BJ (cell line): ENCODE measurements around the gene DDX41. TPM values are rescaled to one million over a fixed set of nuclear protein-coding genes. Genes with fewer than 3 reads are reported as not detected.

Experiments used
- CTCF ChIA-PET: fragments of 350-600 bp; formaldehyde crosslinking; extraction: SDS; loops from one replicate; lab custom pipeline; 2021; ENCODE audit warnings: antibody characterized with exemption, inconsistent platforms; lab: Yijun Ruan, JAX
- POLR2A ChIA-PET: fragments of 300-600 bp; sonication (Branson Sonifier 250); formaldehyde crosslinking; extraction: SDS; loops from one replicate; lab custom pipeline; 2021; ENCODE audit warnings: antibody characterized with exemption; lab: Charles Lee
- DNase-seq: peaks from one replicate; pipeline ENCODE4 v3.0.0-alpha.2; 2011; ENCODE audit warnings: low read depth
- H3K27me3 ChIP-seq: 2 replicates; pipeline ENCODE4 v1.6.0; 2011; ENCODE audit warnings: low read length; ENCODE audit not compliant: control insufficient read depth, insufficient read depth
- H3K36me3 ChIP-seq: 2 replicates; pipeline ENCODE4 v1.5.1; 2011; ENCODE audit warnings: low read length; ENCODE audit not compliant: control insufficient read depth, insufficient read depth
- H3K4me3 ChIP-seq: 2 replicates; pipeline ENCODE4 v1.5.1; 2011; ENCODE audit warnings: low read depth, mild to moderate bottlenecking, control low read depth, low read length
- polyA plus RNA-seq: library from polyadenylated mRNA; depleted of rRNA; stranded (reverse); fragments of >200 nt; gene quantifications from 2 replicates; pipeline ENCODE4 v1.2.3, GENCODE V29; 2011
- TF ChIP-seq, protein P1 (sequence below): IDR thresholded peaks from 2 replicates; pipeline ENCODE4 v1.5.1; 2011; ENCODE audit warnings: low read depth, mild to moderate bottlenecking, control low read depth, inconsistent platforms, low read length, moderate library complexity; ENCODE audit not compliant: insufficient read depth

DDX41 gene
- polyA plus RNA-seq, 1 experiment, result 144 TPM

DNA sequence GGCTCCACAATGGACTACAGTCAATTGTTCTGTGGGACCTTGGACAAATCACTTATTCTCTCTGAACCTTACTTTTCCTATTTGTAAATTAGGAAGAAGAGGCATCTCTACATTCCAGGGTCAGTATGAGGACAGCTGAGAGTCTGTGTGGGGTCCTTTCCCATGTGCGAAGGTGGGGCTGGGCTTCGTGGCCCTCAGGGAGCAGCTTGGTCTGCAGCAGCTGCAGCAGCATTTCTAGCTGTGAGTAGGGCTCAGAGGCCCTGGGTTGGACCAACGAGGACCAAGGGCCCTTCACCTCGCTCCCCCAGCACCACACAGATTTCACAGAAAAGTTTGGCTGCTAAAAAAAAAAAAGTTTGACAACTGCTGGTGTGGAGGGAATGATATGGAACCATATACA, 9.4 kb upstream of the DDX41 start:
- CTCF ChIA-PET, result interaction anchor here (1.0 to 2.1 kb wide), 2 partner anchors 9 to 11 kb away, joined by 3 to 8 read pairs; partner anchors contain the start of gene DDX41
- POLR2A ChIA-PET, result no interaction called here
- Histone ChIP-seq H3K4me3 (no peak overlapping the region), H3K36me3 (peaks cover 63% of the 10 kb centered on the region), H3K27me3 (no peaks in the 10 kb centered on the region)
- TF ChIP-seq, protein P1, sequence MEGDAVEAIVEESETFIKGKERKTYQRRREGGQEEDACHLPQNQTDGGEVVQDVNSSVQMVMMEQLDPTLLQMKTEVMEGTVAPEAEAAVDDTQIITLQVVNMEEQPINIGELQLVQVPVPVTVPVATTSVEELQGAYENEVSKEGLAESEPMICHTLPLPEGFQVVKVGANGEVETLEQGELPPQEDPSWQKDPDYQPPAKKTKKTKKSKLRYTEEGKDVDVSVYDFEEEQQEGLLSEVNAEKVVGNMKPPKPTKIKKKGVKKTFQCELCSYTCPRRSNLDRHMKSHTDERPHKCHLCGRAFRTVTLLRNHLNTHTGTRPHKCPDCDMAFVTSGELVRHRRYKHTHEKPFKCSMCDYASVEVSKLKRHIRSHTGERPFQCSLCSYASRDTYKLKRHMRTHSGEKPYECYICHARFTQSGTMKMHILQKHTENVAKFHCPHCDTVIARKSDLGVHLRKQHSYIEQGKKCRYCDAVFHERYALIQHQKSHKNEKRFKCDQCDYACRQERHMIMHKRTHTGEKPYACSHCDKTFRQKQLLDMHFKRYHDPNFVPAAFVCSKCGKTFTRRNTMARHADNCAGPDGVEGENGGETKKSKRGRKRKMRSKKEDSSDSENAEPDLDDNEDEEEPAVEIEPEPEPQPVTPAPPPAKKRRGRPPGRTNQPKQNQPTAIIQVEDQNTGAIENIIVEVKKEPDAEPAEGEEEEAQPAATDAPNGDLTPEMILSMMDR, result no peak
- no peak for DNase-seq

DNA sequence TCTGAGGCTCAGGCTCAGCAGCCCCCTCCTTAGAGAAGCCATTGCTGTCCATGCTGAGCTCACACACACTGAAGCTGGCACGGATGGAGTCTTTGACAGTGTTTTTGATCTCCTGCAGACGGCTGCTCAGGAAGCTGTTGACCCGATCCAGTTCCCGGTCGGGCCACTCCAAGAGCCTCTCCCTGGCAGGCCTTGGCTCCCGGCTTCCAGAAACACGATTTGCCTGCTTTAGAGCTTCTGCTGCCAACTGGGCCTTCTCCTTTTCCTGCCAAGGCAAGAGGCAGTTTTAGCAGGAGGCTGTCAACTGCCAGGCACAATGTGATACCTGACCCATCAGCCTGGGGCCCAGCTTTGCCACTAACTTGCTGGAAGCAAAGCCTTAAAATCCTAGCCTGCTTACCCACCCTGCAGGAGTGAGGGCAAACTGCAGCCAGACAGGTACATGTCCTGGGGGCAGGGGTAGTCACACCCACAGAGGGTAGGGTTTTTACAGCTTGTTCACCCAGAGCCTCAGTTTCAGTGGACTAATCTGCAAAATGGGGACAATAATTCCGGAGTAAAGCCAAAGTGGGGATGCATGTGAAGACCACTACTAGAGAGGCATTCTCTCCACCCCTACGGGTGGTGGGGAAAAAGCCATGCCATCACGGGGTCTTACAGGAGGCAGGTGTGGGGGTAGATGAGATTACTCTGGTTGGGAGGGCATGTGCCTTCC, 8.3 kb upstream of the DDX41 start:
- DNase-seq, result no peak
- peaks cover 56% of the 10 kb centered on the region for H3K36me3 ChIP-seq

DNA sequence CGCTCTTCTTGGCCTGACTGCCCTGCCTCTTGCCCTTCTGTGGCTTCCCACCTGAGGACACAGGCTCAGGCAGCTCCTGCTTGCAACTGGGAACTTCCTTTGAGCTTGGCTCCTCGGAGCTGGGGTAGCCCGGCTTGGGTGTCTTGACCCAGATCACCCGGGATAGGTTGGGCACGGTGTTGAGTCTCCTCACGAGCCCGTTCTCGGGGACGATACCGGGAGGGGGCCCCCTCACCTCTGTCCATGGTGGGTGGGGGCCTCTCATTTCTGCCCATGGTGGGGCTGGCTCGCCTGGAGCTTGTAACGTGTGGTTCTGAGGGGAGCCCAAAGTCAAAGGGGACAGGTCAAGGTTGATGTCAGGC, 7.8 kb upstream of the DDX41 start:
- DNase-seq, result no peak
- ChIA-PET CTCF (interaction anchor here (0.9 to 2.1 kb wide), 2 partner anchors 13 to 135 kb away, joined by 3 to 8 read pairs; no protein-coding TSS in a partner anchor), POLR2A (no interaction called here)
- no peaks in the 10 kb centered on the region for H3K27me3 ChIP-seq
- no peak overlapping the region for H3K4me3 ChIP-seq
- H3K36me3 ChIP-seq, result peaks cover 56% of the 10 kb centered on the region
- TF ChIP-seq, protein P1, result no peak

More for the DNA sequence above, 8.3 kb upstream of the DDX41 start:
- TF ChIP-seq, protein P1, result no peak
- Histone ChIP-seq H3K27me3 (no peaks in the 10 kb centered on the region), H3K4me3 (no peak overlapping the region)
- CTCF ChIA-PET, result interaction anchor here (0.9 to 2.1 kb wide), 3 partner anchors 8 to 135 kb away, joined by 3 to 8 read pairs (median 3); partner anchors contain the start of gene DDX41
- POLR2A ChIA-PET, result no interaction called here

DNA sequence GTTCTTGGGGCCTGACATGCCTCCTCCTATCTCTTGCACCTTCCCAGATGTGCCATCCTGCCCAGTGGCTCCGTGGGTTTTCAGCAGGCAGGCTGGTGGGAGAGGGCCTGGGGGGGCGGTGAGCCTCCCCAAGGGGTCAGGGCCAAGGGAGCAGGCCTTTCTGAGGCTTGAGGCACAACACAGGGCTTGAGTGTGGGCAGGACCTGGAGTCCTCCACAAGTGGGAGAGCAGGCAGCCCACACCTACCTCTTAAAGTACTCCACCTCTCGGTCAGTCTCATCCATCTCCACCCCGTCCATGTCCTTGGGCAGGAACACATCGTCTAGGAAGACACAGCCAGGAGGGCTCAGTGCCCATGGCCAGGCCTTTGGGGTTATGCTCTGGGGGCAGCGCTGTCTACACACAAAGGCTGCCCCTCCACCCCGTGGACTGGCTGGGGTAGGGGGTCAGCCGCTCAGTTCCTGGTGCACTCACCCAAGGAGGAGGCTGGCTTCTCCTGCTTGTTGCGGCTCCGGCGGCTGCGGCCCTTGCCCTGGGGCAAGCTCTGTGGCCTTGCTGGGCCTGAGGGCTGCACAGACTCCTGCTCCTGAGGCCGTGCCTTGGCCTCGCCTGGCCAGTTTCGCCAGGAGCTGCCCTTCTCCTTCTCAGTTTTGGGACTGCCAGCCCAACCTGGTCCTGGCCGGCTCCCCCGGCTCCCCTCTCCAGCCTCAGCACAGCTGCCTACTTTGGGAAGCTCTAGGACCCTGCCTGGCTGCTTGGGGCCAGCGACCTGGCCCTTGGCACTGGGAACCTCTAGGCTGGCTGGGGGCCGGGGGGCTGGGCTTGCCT, 7.2 kb upstream of the DDX41 start:
- DNase-seq, result no peak
- POLR2A ChIA-PET, result no interaction called here
- CTCF ChIA-PET, result no interaction called here
- H3K27me3 ChIP-seq, result no peaks in the 10 kb centered on the region
- H3K36me3 ChIP-seq, result peaks cover 55% of the 10 kb centered on the region
- TF ChIP-seq, protein P1, result no peak
- H3K4me3 ChIP-seq, result no peak overlapping the region

DNA sequence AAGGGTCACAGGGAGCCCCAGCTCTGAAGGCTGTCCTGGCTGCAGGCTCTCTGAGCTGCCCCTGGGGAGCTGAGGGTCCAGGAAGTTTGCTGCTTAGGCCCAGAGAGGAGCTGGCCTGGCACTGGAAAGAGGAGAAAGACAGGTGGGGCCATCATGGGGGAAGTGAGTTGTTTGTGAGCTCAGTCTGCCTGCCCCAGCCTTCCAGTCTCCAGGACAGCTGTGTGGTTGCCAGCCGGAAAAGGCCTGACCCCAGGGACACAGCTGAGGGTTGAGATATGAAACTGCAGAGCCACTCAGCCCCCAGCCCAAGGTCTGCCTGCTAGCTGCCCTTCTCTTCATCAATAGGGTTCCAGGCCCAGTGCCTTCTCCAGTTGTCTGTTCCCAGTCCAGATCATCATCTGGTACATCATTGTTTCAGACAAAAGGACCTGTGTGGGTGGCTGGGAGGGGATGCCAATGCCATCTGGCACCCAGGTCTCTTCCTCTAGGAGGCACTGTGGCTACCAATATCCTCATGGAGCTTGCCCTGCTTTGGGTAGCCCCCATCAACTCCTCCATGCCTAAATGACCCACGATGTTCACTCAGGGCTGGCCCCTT, 4.3 kb upstream of the DDX41 start:
- CTCF ChIA-PET, result interaction anchor here (1.0 to 1.5 kb wide), 2 partner anchors 40 to 80 kb away, joined by 3 read pairs; no protein-coding TSS in a partner anchor
- DNase-seq, result no peak
- H3K36me3 ChIP-seq, result peaks cover 39% of the 10 kb centered on the region

More for the DNA sequence above, 4.3 kb upstream of the DDX41 start:
- POLR2A ChIA-PET, result no interaction called here
- Histone ChIP-seq H3K4me3 (no peak overlapping the region), H3K27me3 (no peaks in the 10 kb centered on the region)
- TF ChIP-seq, protein P1, result no peak
